HPDE6-E6E7 (cell line): ENCODE results near the gene ELMO1.

Experiments
- DNase-seq: peaks from one replicate; pipeline ENCODE4 v3.0.0; 2011; ENCODE audit warnings: missing footprints; ENCODE audit errors: extremely low spot score

ELMO1 gene

GRCh38 chr7:37315772-37316715 lies 132.6 kb downstream of the ELMO1 start:
- DNase-seq = no peak

- no peak for DNase-seq
These were observed 136.1 kb downstream of the ELMO1 start for GRCh38 chr7:37312608-37313007.

GRCh38 chr7:37311355-37311754 lies 137.3 kb downstream of the ELMO1 start:
- DNase-seq = no peak

DNA sequence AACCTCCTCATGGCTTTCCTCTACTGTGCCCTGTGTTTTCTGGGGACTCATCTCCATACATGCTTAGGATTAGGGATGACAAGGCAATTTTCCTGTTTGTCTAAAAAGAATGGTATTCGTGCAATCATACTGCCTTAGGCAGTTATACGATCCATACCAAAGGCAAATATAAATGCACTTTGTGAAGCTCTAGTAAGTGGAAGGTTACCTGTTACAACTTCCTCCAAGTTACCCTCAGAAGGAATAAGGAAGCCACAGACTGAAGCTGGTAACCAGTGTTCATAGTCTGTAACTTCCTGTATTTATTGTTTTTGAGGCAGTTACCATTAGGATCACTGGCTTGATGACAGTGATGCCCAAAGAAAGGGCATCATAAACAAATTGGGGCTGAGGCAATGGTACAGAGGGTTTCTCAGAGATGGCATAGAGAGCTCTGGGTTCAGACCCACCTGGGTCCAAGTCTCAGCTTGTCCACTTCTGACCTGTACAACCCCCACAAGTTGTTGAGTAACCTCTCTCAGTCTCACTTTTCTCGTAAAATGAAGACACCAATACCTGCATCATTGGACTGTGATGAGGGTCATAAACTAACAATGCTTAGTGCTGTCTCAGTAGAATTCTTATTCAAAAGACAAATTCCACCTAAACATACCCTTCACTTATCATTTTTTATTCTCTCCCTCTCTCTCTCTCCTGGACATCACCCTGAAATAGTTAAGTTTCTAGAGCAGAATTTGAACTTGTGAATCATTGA lies 138.2 kb downstream of the ELMO1 start:
- DNase-seq = no peak

GRCh38 chr7:37309493-37309892 lies 139.2 kb downstream of the ELMO1 start:
- no peak for DNase-seq

GRCh38 chr7:37304921-37305320 lies 143.7 kb downstream of the ELMO1 start:
- DNase-seq = no peak

- DNase-seq = no peak
These were observed 151.1 kb downstream of the ELMO1 start for GRCh38 chr7:37297546-37297945.

DNA sequence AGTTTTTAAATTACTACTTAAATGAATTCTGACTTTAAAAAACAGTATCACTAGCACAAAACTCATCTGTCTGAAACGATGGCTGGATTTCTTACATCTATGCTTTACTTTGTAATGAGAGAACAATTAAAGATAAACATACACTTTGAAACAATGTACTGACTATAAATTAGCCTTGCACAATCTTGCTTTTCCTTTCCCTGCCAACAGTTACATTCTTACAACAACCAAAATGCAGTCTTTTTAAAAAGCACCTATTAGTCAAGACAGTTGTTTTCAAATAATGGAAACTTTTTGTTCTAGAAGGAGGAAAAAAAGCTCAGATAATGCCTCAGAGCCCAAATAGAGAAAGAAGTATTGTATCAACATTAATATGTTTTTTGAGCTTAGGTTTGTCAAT lies 153.3 kb downstream of the ELMO1 start:
- no peak for DNase-seq

DNA sequence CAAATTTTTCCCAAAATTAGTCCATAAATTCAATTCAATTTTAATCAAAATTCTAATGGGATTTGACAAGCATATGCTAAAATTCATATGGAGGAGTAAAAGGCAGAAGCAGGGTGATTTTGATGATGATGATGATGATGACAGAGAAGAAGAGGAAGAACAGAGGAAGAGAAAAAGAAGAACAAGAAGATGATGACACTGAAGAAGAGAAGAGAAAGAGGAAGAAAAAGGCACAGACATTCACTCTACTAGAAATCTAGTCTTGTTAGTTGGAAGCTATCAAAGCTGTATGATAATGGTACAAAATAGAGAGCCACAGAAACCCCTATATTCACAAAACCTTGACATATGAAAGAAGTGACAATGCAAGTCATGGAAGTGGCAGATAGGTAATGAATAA lies 157.9 kb downstream of the ELMO1 start:
- DNase-seq = no peak

GRCh38 chr7:37289781-37290180 lies 158.9 kb downstream of the ELMO1 start:
- DNase-seq = no peak

DNA sequence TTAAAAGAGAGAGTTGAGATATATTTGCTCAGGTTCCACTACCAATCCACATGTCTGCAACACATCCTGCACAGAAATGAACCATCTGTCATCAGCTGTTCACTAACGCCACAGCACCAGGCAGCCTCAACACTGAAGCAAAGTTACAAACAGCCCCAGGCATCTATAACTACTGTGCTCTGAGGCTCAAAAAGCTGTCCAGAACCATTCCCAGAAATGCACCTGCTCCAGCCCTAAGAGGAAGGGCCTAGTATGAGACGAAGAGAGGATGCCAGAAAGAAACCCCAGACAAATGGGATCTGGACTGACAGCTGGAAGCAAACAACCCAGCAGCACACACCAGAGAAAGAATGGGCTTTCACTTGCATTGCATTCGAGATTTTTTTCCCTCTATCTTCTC lies 159.3 kb downstream of the ELMO1 start:
- DNase-seq = no peak

GRCh38 chr7:37287131-37287855 lies 161.4 kb downstream of the ELMO1 start:
- no peak for DNase-seq

- DNase-seq = no peak
These were observed 162.2 kb downstream of the ELMO1 start for GRCh38 chr7:37286454-37286832.

GRCh38 chr7:37285706-37286453 lies 162.8 kb downstream of the ELMO1 start:
- DNase-seq = no peak

- DNase-seq = no peak
These were observed 163.8 kb downstream of the ELMO1 start for GRCh38 chr7:37284805-37285231.

DNA sequence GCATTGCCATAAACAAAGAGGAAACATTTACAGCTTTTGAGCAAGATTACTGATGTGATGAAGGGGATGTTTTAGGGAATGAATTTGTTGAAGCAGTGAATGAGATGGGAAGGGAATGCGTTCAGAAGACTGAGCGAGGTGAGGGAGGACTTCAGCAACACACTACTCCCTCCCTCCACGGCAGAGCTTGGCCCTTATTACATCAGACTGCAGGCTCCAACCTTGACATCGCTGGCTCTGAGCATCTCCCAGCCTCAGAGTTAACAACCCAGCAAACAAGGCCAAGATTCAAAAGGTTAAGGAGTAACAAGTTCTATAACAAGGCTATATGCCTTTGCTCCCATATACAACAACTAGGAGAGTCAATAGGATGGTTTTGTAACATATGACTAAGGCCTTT lies 164.4 kb downstream of the ELMO1 start:
- DNase-seq = no peak

GRCh38 chr7:37283716-37284115 lies 164.9 kb downstream of the ELMO1 start:
- DNase-seq = no peak

DNA sequence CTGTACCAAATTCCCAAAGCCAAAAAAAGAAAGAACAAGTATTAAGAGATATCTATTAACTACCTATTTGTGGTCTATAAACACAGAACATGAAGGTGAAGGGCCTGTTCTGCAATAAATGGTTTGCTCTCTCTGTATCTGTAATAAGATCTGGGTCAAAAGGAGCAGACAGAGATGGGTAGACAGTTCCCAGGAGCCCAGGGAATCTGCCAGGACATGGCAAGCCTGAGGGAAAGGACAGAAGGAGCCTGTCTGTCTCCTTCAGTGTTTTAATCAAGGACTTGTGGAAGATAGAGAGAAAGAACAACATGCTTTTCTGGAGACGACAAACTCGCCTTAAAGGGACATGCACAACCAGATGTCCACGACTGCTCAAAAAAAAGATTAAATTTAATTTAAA lies 165.7 kb downstream of the ELMO1 start:
- DNase-seq = no peak

DNA sequence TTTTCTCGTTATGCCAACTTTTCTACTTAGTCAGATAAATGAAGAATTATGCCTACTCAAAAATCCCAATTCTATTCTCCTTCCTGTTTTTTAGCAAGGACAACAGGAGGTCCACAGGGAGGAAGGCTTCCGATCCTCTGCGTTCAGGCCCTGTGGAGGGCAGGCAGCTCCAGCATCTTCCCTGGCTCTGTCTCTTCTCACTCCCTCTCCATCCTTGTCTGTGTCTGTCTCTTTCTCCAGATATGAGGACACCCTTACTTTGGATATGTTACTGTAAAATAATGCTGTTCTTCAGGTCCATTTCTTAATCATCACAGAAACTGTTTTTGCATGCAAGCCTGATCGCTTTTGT lies 166.6 kb downstream of the ELMO1 start:
- DNase-seq = no peak

GRCh38 chr7:37281368-37282092 lies 167.1 kb downstream of the ELMO1 start:
- no peak for DNase-seq

DNA sequence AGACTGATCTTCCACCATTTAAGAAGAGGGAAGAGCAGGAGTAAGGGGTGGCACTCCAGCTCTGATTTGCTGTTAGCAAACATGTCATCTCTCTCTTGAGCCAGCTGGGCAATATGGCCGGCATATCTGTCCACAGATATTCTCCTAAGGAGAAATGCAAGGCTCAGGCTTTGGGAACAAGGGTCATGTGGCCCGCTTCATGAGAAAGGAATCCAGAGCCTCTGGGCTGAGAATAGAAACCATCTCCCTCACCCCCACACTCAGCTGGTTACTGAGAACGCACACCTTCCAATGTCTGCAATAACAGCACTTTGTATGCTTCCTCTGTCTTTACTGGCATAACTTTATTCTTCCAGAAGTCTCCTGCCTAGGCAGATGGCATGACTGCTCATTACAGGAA lies 171.2 kb downstream of the ELMO1 start:
- DNase-seq = no peak
